Measurements from ENCODE around the gene ETNK2.
"Not testable (repeated sequence)": the region's sequence is repeated elsewhere in the genome, so short reads cannot be mapped to it uniquely, and the experiment has no call there.

Gene ETNK2

GRCh38 chr1:204094856-204095634, 56.8 kb downstream of the ETNK2 start:
- no peak for DNase-seq

GRCh38 chr1:204094313-204094729, 57.5 kb downstream of the ETNK2 start:
- DNase-seq, result no peak

GRCh38 chr1:204093781-204094180, 58.1 kb downstream of the ETNK2 start:
- DNase-seq, result no peak

- DNase-seq, result no peak
Observed at GRCh38 chr1:204093421-204093717, 58.5 kb downstream of the ETNK2 start.

GRCh38 chr1:204092632-204093420, 59.0 kb downstream of the ETNK2 start:
- no peak for DNase-seq

- DNase-seq, result no peak
Observed at GRCh38 chr1:204091787-204092312, 60.0 kb downstream of the ETNK2 start.

GRCh38 chr1:204091066-204091465, 60.8 kb downstream of the ETNK2 start:
- no peak for DNase-seq

- not testable (repeated sequence) for DNase-seq
Observed at GRCh38 chr1:204090132-204090531, 61.7 kb downstream of the ETNK2 start.

GRCh38 chr1:204089044-204089751, 62.6 kb downstream of the ETNK2 start:
- DNase-seq, result no peak

- no peak for DNase-seq
Observed at GRCh38 chr1:204088596-204088995, 63.2 kb downstream of the ETNK2 start.

GRCh38 chr1:204087893-204088528, 63.8 kb downstream of the ETNK2 start:
- DNase-seq, result no peak

- DNase-seq, result no peak
Observed at GRCh38 chr1:204087181-204087892, 64.5 kb downstream of the ETNK2 start.

- no peak for DNase-seq
Observed at GRCh38 chr1:204085876-204086275, 66.0 kb downstream of the ETNK2 start.

GRCh38 chr1:204084247-204084772, 67.5 kb downstream of the ETNK2 start:
- peak; percentile 69 for DNase-seq

GRCh38 chr1:204083491-204083890, 68.4 kb downstream of the ETNK2 start:
- DNase-seq, result no peak

- DNase-seq, result no peak
Observed at GRCh38 chr1:204081791-204082513, 69.9 kb downstream of the ETNK2 start.

GRCh38 chr1:204081164-204081790, 70.6 kb downstream of the ETNK2 start:
- DNase-seq, result no peak

Measured in DMS 273 treated with DMSO at 0.1 percent for 48 hours (cell line).